ENCODE data around the gene EEFSEC.

The EEFSEC gene

GRCh38 chr3:128215800-128216495, 62.7 kb downstream of the EEFSEC start:
- no peak for TF ChIP-seq GABPA (IDR thresholded peaks at IDR 0.05; ENCODE audit: low read depth)
- no peak for TF ChIP-seq REST (IDR thresholded peaks at IDR 0.05; ENCODE audit: insufficient replicate concordance, low read depth)
- TF ChIP-seq CTCF (IDR thresholded peaks at IDR 0.05; ENCODE audit: insufficient read depth, low read length), result no peak
- no peak for TF ChIP-seq POLR2AphosphoS5 (IDR thresholded peaks at IDR 0.05; ENCODE audit: low read depth)
- no peak for TF ChIP-seq SPI1 (IDR thresholded peaks at IDR 0.05; ENCODE audit: borderline replicate concordance, low read depth)
- no peaks in the 10 kb centered on the region for H3K27me3 ChIP-seq (ENCODE audit: insufficient read depth, poor library complexity, severe bottlenecking)
- no peak overlapping the region for H3K27ac ChIP-seq (replicated peaks)
- no peak for DNase-seq (ENCODE audit: low read depth in 1 of 2, low spot score in 1 of 2)
- no peak overlapping the region for H3K4me3 ChIP-seq (replicated peaks; ENCODE audit: insufficient read depth, low read length)

GRCh38 chr3:128217702-128218547, 64.6 kb downstream of the EEFSEC start:
- no peak for DNase-seq (ENCODE audit: low read depth in 1 of 2, low spot score in 1 of 2)
- H3K27ac ChIP-seq (replicated peaks), result no peak overlapping the region
- no peaks in the 10 kb centered on the region for H3K27me3 ChIP-seq (ENCODE audit: insufficient read depth, poor library complexity, severe bottlenecking)
- TF ChIP-seq GABPA (IDR thresholded peaks at IDR 0.05; ENCODE audit: low read depth) (no peak), POLR2AphosphoS5 (IDR thresholded peaks at IDR 0.05; ENCODE audit: low read depth) (no peak), SPI1 (IDR thresholded peaks at IDR 0.05; ENCODE audit: borderline replicate concordance, low read depth) (no peak), CTCF (IDR thresholded peaks at IDR 0.05; ENCODE audit: insufficient read depth, low read length) (no peak), REST (IDR thresholded peaks at IDR 0.05; ENCODE audit: insufficient replicate concordance, low read depth) (no peak)
- H3K4me3 ChIP-seq (replicated peaks; ENCODE audit: insufficient read depth, low read length), result no peak overlapping the region

- TF ChIP-seq POLR2AphosphoS5 (IDR thresholded peaks at IDR 0.05; ENCODE audit: low read depth) (no peak), SPI1 (IDR thresholded peaks at IDR 0.05; ENCODE audit: borderline replicate concordance, low read depth) (no peak), REST (IDR thresholded peaks at IDR 0.05; ENCODE audit: insufficient replicate concordance, low read depth) (no peak), GABPA (IDR thresholded peaks at IDR 0.05; ENCODE audit: low read depth) (no peak), CTCF (IDR thresholded peaks at IDR 0.05; ENCODE audit: insufficient read depth, low read length) (no peak)
- no peak for DNase-seq (ENCODE audit: low read depth in 1 of 2, low spot score in 1 of 2)
- no peak overlapping the region for H3K4me3 ChIP-seq (replicated peaks; ENCODE audit: insufficient read depth, low read length)
- no peak overlapping the region for H3K27ac ChIP-seq (replicated peaks)
- H3K27me3 ChIP-seq (ENCODE audit: insufficient read depth, poor library complexity, severe bottlenecking), result no peaks in the 10 kb centered on the region
These were observed 65.4 kb downstream of the EEFSEC start for GRCh38 chr3:128218548-128219257.

Measured in HL-60 (cell line).